K562 (cell line): ENCODE results near the gene UBN2. TPM values are rescaled to one million over a fixed set of nuclear protein-coding genes. Genes with fewer than 3 reads are reported as not detected.

Source experiments
- CHD1 ChIP-seq: fragments of 200-600 bp; sonication (generic); IDR thresholded peaks from one replicate; pipeline ENCODE4 v1.6.1; 2012; ENCODE audit warnings: mild to moderate bottlenecking, moderate library complexity, low read length, inconsistent platforms
- CREB3L1 ChIP-seq: fragments of 450-650 bp; IDR thresholded peaks from 2 replicates; pipeline ENCODE4 v1.6.1; 2014; ENCODE audit warnings: low read depth, mild to moderate bottlenecking, moderate library complexity, borderline replicate concordance
- HIVEP1 ChIP-seq: fragments of 250-450 bp; sonication (Bioruptor Pico); IDR thresholded peaks from 2 replicates; pipeline ENCODE4 v1.4.0; 2020; ENCODE audit warnings: mild to moderate bottlenecking
- KLF6 ChIP-seq: fragments of 250-450 bp; sonication (Bioruptor Pico); IDR thresholded peaks from 2 replicates; pipeline ENCODE4 v1.4.0; 2020; ENCODE audit warnings: mild to moderate bottlenecking, moderate library complexity, borderline replicate concordance
- MNT ChIP-seq, 2 experiments: fragments of 450-650 bp; conservative IDR thresholded peaks; 2 replicates each; pipeline ENCODE4 v1.6.1; 2017; ENCODE audit warnings: mild to moderate bottlenecking in 2 of 2, moderate library complexity in 2 of 2
- NR0B1 ChIP-seq: fragments of 450-650 bp; IDR thresholded peaks from one replicate; pipeline ENCODE4 v1.6.1; 2018; ENCODE audit warnings: mild to moderate bottlenecking, moderate library complexity; ENCODE audit not compliant: partially characterized antibody
- TAF9B ChIP-seq: fragments of 450-650 bp; IDR thresholded peaks from 2 replicates; pipeline ENCODE4 v1.6.1; 2018; ENCODE audit warnings: mild to moderate bottlenecking; ENCODE audit not compliant: partially characterized antibody
- TRIM28 ChIP-seq: fragments of 450-650 bp; IDR thresholded peaks from 2 replicates; pipeline ENCODE4 v1.6.1; 2017
- ZBTB40 ChIP-seq, 2 experiments: fragments of 450-650 bp in 1 of 2; sonication (generic) in 1 of 2; formaldehyde crosslinking in 1 of 2; IDR thresholded peaks; 2 replicates each; pipeline versions ENCODE4 v1.7.1 to v1.9.0; 2016 to 2022; ENCODE audit warnings: inconsistent platforms in 1 of 2, mild to moderate bottlenecking in 1 of 2, missing genetic modification reagents in 1 of 2
- ZNF444 ChIP-seq: fragments of 250-450 bp; sonication (Bioruptor Pico); IDR thresholded peaks from 2 replicates; pipeline ENCODE4 v1.4.0; 2020; ENCODE audit warnings: mild to moderate bottlenecking, moderate library complexity
- ZNF644 ChIP-seq: fragments of 200-800 bp; sonication (Bioruptor generic); IDR thresholded peaks from 2 replicates; pipeline ENCODE4 v1.6.1; 2016; ENCODE audit warnings: low read depth, missing genetic modification characterization, missing compliant biosample characterization
- polyA plus RNA-seq, 8 experiments: library from polyadenylated mRNA; depleted of rRNA in 4 of 8; stranded (reverse) in 5 of 8; unstranded in 3 of 8; fragments of >200 nt; fragmentation: Nextera tagmentation in 2 of 8; fragmentation: Illumina TruSeq in 1 of 8; extraction: Ambion mirVana in 2 of 8; extraction: Trizol in 1 of 8; gene quantifications; 2 replicates each; pipeline versions ENCODE4 v1.2.1 to v1.2.3, GENCODE V29; 2011 to 2014; ENCODE audit warnings: inconsistent platforms in 1 of 8, missing spikeins in 1 of 8
- total RNA-seq, 7 experiments: library from RNA; depleted of rRNA in 6 of 7; stranded (reverse); fragments of >200 nt in 6 of 7; fragmentation: Illumina TruSeq in 2 of 7; extraction: Trizol in 2 of 7; gene quantifications; 2 replicates each; pipeline versions ENCODE4 v1.2.1 to v1.2.3, GENCODE V29; 2011 to 2021; ENCODE audit warnings: low replicate concordance in 1 of 7

UBN2 gene
- total and polyA plus RNA-seq, 9 of the 15 experiments (the other 6 are each of a cell fraction or from before 2014, with no cell fraction given), result 1.2 to 19.5 (median 9.9) TPM

- peak; percentile 86 to 90; a peak in 3 of 4 replicates for TF ChIP-seq MNT (conservative IDR thresholded peaks at IDR 0.05)
- peak; percentile 31; the same call in 1 of the 2 replicates for TF ChIP-seq ZNF644 (tag)
- peak; percentile 68; the same call in 1 of the 2 replicates for TF ChIP-seq KLF6 (CRISPR knock-in tag)
- TF ChIP-seq TRIM28, result peak; percentile 100
- peak; percentile 97 for TF ChIP-seq CREB3L1
- TF ChIP-seq NR0B1, result no peak
- peak; percentile 63; the same call in 1 of the 2 replicates for TF ChIP-seq HIVEP1
- TF ChIP-seq TAF9B, result no peak
- TF ChIP-seq CHD1, result no peak
- TF ChIP-seq ZNF444 (CRISPR knock-in tag), result no peak
- peak; percentile 99 for TF ChIP-seq ZBTB40 (IDR thresholded peaks at IDR 0.05)
- no peak for TF ChIP-seq ZBTB40 (CRISPR knock-in tag; IDR thresholded peaks at IDR 0.05)
Measured at GRCh38 chr7:139340037-139340807, 109.2 kb downstream of the UBN2 start (continued).
